ENCODE data around the gene PSEN2.

PSEN2 gene

GRCh38 chr1:226887006-226887405, 16.6 kb downstream of the PSEN2 start:
- H3K36me3 ChIP-seq (ENCODE audit: insufficient read depth, low read length), result no peaks in the 10 kb centered on the region
- H3K4me3 ChIP-seq (ENCODE audit: low read depth, low read length, poor library complexity, severe bottlenecking), result no peak overlapping the region
- H3K27me3 ChIP-seq (ENCODE audit: insufficient read depth, low read length), result 0 out of 2 replicates have a peak, but pooled peaks cover 5% of the 10 kb centered on the region
- H4K20me1 ChIP-seq (ENCODE audit: insufficient read depth, low read length), result no peaks in the 10 kb centered on the region
- no peaks in the 10 kb centered on the region for H3F3A ChIP-seq (ENCODE audit: insufficient read depth, low read length)
- no peaks in the 10 kb centered on the region for H3K9me3 ChIP-seq (ENCODE audit: low read length)
- H3K9me2 ChIP-seq (ENCODE audit: low read depth, low read length), result no peaks in the 10 kb centered on the region
- peaks cover 24% of the 10 kb centered on the region for H3K4me1 ChIP-seq (ENCODE audit: insufficient read depth, low read length, severe bottlenecking)
- no peak overlapping the region for H2AFZ ChIP-seq (ENCODE audit: low read length)
- TF ChIP-seq EZH2 (IDR thresholded peaks at IDR 0.05; ENCODE audit: borderline replicate concordance, low read length) (no peak), CTCF (IDR thresholded peaks at IDR 0.05; ENCODE audit: low read length) (no peak)
- H3K4me2 ChIP-seq (ENCODE audit: low read length), result no peak overlapping the region
- no peak overlapping the region for H3K9ac ChIP-seq (ENCODE audit: low read length)
- no peak overlapping the region for H3K27ac ChIP-seq (ENCODE audit: low read depth, low read length, poor library complexity, severe bottlenecking)
- H3K79me2 ChIP-seq (ENCODE audit: insufficient read depth, low read length), result no peaks in the 10 kb centered on the region

GRCh38 chr1:226888021-226888420, 17.6 kb downstream of the PSEN2 start:
- H3K4me3 ChIP-seq (ENCODE audit: low read depth, low read length, poor library complexity, severe bottlenecking), result no peak overlapping the region
- H3K9me2 ChIP-seq (ENCODE audit: low read depth, low read length), result no peaks in the 10 kb centered on the region
- no peaks in the 10 kb centered on the region for H3K9me3 ChIP-seq (ENCODE audit: low read length)
- no peak overlapping the region for H3K4me2 ChIP-seq (ENCODE audit: low read length)
- H3K9ac ChIP-seq (ENCODE audit: low read length), result no peak overlapping the region
- H3K27ac ChIP-seq (ENCODE audit: low read depth, low read length, poor library complexity, severe bottlenecking), result no peak overlapping the region
- H2AFZ ChIP-seq (ENCODE audit: low read length), result no peak overlapping the region
- no peaks in the 10 kb centered on the region for H3K79me2 ChIP-seq (ENCODE audit: insufficient read depth, low read length)
- H3F3A ChIP-seq (ENCODE audit: insufficient read depth, low read length), result no peaks in the 10 kb centered on the region
- H4K20me1 ChIP-seq (ENCODE audit: insufficient read depth, low read length), result no peaks in the 10 kb centered on the region
- no peaks in the 10 kb centered on the region for H3K36me3 ChIP-seq (ENCODE audit: insufficient read depth, low read length)
- 0 out of 2 replicates have a peak, but pooled peaks cover 5% of the 10 kb centered on the region for H3K27me3 ChIP-seq (ENCODE audit: insufficient read depth, low read length)
- peaks cover 14% of the 10 kb centered on the region for H3K4me1 ChIP-seq (ENCODE audit: insufficient read depth, low read length, severe bottlenecking)
- TF ChIP-seq CTCF (IDR thresholded peaks at IDR 0.05; ENCODE audit: low read length) (no peak), EZH2 (IDR thresholded peaks at IDR 0.05; ENCODE audit: borderline replicate concordance, low read length) (no peak)

GRCh38 chr1:226888816-226889215, 18.4 kb downstream of the PSEN2 start:
- Histone ChIP-seq H4K20me1 (ENCODE audit: insufficient read depth, low read length) (no peaks in the 10 kb centered on the region), H3K36me3 (ENCODE audit: insufficient read depth, low read length) (no peaks in the 10 kb centered on the region), H3K4me3 (ENCODE audit: low read depth, low read length, poor library complexity, severe bottlenecking) (no peak overlapping the region), H3K9me2 (ENCODE audit: low read depth, low read length) (no peaks in the 10 kb centered on the region), H2AFZ (ENCODE audit: low read length) (no peak overlapping the region), H3K79me2 (ENCODE audit: insufficient read depth, low read length) (no peaks in the 10 kb centered on the region), H3K4me1 (ENCODE audit: insufficient read depth, low read length, severe bottlenecking) (peaks cover 6% of the 10 kb centered on the region), H3K27ac (ENCODE audit: low read depth, low read length, poor library complexity, severe bottlenecking) (no peak overlapping the region), H3K4me2 (ENCODE audit: low read length) (no peak overlapping the region), H3K9ac (ENCODE audit: low read length) (no peak overlapping the region), H3K9me3 (ENCODE audit: low read length) (no peaks in the 10 kb centered on the region), H3K27me3 (ENCODE audit: insufficient read depth, low read length) (0 out of 2 replicates have a peak, but pooled peaks cover 5% of the 10 kb centered on the region), H3F3A (ENCODE audit: insufficient read depth, low read length) (no peaks in the 10 kb centered on the region)
- TF ChIP-seq CTCF (IDR thresholded peaks at IDR 0.05; ENCODE audit: low read length) (no peak), EZH2 (IDR thresholded peaks at IDR 0.05; ENCODE audit: borderline replicate concordance, low read length) (no peak)
